ENCODE measurements around the gene CDC42BPG.

GRCh38 chr11:64878223-64878493 lies 33.7 kb upstream of the CDC42BPG start:
- TF ChIP-seq EZH2 (IDR thresholded peaks at IDR 0.05; ENCODE audit: low read length, missing control alignments), result no peak
- TF ChIP-seq, protein P1, sequence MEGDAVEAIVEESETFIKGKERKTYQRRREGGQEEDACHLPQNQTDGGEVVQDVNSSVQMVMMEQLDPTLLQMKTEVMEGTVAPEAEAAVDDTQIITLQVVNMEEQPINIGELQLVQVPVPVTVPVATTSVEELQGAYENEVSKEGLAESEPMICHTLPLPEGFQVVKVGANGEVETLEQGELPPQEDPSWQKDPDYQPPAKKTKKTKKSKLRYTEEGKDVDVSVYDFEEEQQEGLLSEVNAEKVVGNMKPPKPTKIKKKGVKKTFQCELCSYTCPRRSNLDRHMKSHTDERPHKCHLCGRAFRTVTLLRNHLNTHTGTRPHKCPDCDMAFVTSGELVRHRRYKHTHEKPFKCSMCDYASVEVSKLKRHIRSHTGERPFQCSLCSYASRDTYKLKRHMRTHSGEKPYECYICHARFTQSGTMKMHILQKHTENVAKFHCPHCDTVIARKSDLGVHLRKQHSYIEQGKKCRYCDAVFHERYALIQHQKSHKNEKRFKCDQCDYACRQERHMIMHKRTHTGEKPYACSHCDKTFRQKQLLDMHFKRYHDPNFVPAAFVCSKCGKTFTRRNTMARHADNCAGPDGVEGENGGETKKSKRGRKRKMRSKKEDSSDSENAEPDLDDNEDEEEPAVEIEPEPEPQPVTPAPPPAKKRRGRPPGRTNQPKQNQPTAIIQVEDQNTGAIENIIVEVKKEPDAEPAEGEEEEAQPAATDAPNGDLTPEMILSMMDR (conservative IDR thresholded peaks at IDR 0.05 in 1 of 2, IDR thresholded peaks at IDR 0.05 in 1 of 2; ENCODE audit: low read depth in 1 of 2, low read length in 2 of 2), result no peak
